ENCODE measurements around the gene ZNF345. TPM values are rescaled to one million over a fixed set of nuclear protein-coding genes. Genes with fewer than 3 reads are reported as not detected.

Gene ZNF345
- total and polyA plus RNA-seq, 11 donors, result 0.64 to 5.9 (median 3.1) TPM

- no peak overlapping the region for H3K27ac ChIP-seq
These were observed 31.5 kb upstream of the ZNF345 start for GRCh38 chr19:36819130-36819630.

GRCh38 chr19:36821758-36822157, 28.9 kb upstream of the ZNF345 start:
- WGBS, 4 donors, result 95 to 99% (median 98%) methylated on average over 5 of the region's 5 CpGs
- H3K27ac ChIP-seq, result no peak overlapping the region

More at GRCh38 chr19:36819130-36819630, 31.5 kb upstream of the ZNF345 start:
- peaks cover 19 to 100% (median 59%) of the 10 kb centered on the region in 9 donors for H3K36me3 ChIP-seq
- whole genome bisulfite sequencing, 4 donors, result 98 to 99% (median 98%) methylated on average over 7 of the region's 7 CpGs
- no peaks in the 10 kb centered on the region for H3K27me3 ChIP-seq
- H3K4me1 ChIP-seq, result no peaks in the 10 kb centered on the region
- no peak for TF ChIP-seq CTCF (IDR thresholded peaks at IDR 0.05)
- no peak for TF ChIP-seq POLR2A (IDR thresholded peaks at IDR 0.05)
- ATAC-seq (no peak), DNase-seq (no peak)
- no peak overlapping the region for H3K4me3 ChIP-seq
- peaks cover 5 to 100% (median 100%) of the 10 kb centered on the region in 12 donors for H3K9me3 ChIP-seq
- intact Hi-C loops (cut with DNase I), result loop anchor here in 2 of 10 donors (10.0 kb wide), 1 partner anchor 46 kb away; no protein-coding TSS in a partner anchor

GRCh38 chr19:36833430-36833829, 17.2 kb upstream of the ZNF345 start:
- no peak for DNase-seq
- peaks cover 0 to 67% (median 27%) of the 10 kb centered on the region in 9 donors for H3K36me3 ChIP-seq
- no peak for TF ChIP-seq CTCF (IDR thresholded peaks at IDR 0.05)
- TF ChIP-seq POLR2A (IDR thresholded peaks at IDR 0.05), result no peak
- H3K27ac ChIP-seq, result no peak overlapping the region
- 96 to 99% (median 97%) methylated on average over 2 of the region's 2 CpGs for WGBS, 4 donors
- intact Hi-C loops (cut with DNase I), result no loop called here
- H3K4me1 ChIP-seq, result peaks cover 0 to 24% (median 7%) of the 10 kb centered on the region in 12 donors
- ATAC-seq, result no peak
- H3K9me3 ChIP-seq, result peaks cover 3 to 89% (median 70%) of the 10 kb centered on the region in 12 donors
- no peaks in the 10 kb centered on the region for H3K27me3 ChIP-seq
- H3K4me3 ChIP-seq, result no peak overlapping the region

More at GRCh38 chr19:36821758-36822157, 28.9 kb upstream of the ZNF345 start:
- Histone ChIP-seq H3K4me3 (no peak overlapping the region), H3K9me3 (peaks cover 6 to 100% (median 99%) of the 10 kb centered on the region in 12 donors), H3K27me3 (no peaks in the 10 kb centered on the region), H3K36me3 (peaks cover 22 to 100% (median 78%) of the 10 kb centered on the region in 9 donors), H3K4me1 (no peaks in the 10 kb centered on the region)
- intact Hi-C loops (cut with DNase I), result no loop called here
- DNase-seq (no peak), ATAC-seq (no peak)
- TF ChIP-seq POLR2A (IDR thresholded peaks at IDR 0.05) (no peak), CTCF (IDR thresholded peaks at IDR 0.05) (no peak)

GRCh38 chr19:36837176-36837905, 13.3 kb upstream of the ZNF345 start:
- peaks cover 0 to 32% (median 15%) of the 10 kb centered on the region in 12 donors for H3K4me1 ChIP-seq
- no peak for TF ChIP-seq POLR2A (IDR thresholded peaks at IDR 0.05)
- no peak for TF ChIP-seq CTCF (IDR thresholded peaks at IDR 0.05)
- peaks cover 0 to 27% (median 16%) of the 10 kb centered on the region in 9 donors for H3K36me3 ChIP-seq
- peak overlapping the region in 11 of 12 donors; percentile 88 to 98 (median 93) for H3K27ac ChIP-seq
- no peaks in the 10 kb centered on the region for H3K27me3 ChIP-seq
- intact Hi-C loops (cut with DNase I), result loop anchor here in 4 of 10 donors (5.0 kb wide), 3 partner anchors 40 to 170 kb away; partner anchors contain the start of genes ZNF461 (in 1 of the 4) and ZNF850 (in 1 of the 4)
- H3K4me3 ChIP-seq, result peak overlapping the region; percentile 27 to 92 (median 73)
- DNase-seq, result no peak
- 22 to 34% (median 27%) methylated on average over 8 of the region's 8 CpGs for WGBS, 4 donors
- peak in 3 of 4 donors; percentile 12 to 17 (median 14) for ATAC-seq
- H3K9me3 ChIP-seq, result peaks cover 0 to 55% (median 31%) of the 10 kb centered on the region in 12 donors
